GM12878 (cell line): ENCODE results near the gene GRK5. TPM values are rescaled to one million over a fixed set of nuclear protein-coding genes. Genes with fewer than 3 reads are reported as not detected.

Experiments
- ATAC-seq: fragments of 200-7000 bp; cut with Tn5 transposase; 3 replicates; pipeline ENCODE4 v1.9.1; 2020; ENCODE audit warnings: mild to moderate bottlenecking, moderate library complexity
- BruUV-seq: library from RNA; stranded (reverse); fragments of 400-500 nt; replicated peaks from 2 replicates; lab custom pipeline; 2021; lab: Mats Ljungman, UMichigan
- CTCF ChIA-PET: fragments of 300-600 bp; sonication (Branson Sonifier 250); formaldehyde crosslinking; extraction: SDS; loops from one replicate; lab custom pipeline; 2021; ENCODE audit warnings: inconsistent platforms; lab: Yijun Ruan, JAX
- POLR2A ChIA-PET: fragments of 350-600 bp; formaldehyde crosslinking; extraction: SDS; loops from one replicate; lab custom pipeline; 2021; ENCODE audit warnings: inconsistent platforms; lab: Charles Lee
- RAD21 ChIA-PET: fragments of 300-600 bp; sonication (Branson Sonifier 250); formaldehyde crosslinking; loops from one replicate; lab custom pipeline; 2023; ENCODE audit warnings: antibody characterized with exemption; ENCODE audit not compliant: unreplicated experiment; lab: Charles Lee
- SMC1A ChIA-PET: fragments of 300-600 bp; sonication (Branson Sonifier 250); formaldehyde crosslinking; loops from one replicate; lab custom pipeline; 2023; ENCODE audit not compliant: unreplicated experiment, uncharacterized antibody; lab: Charles Lee
- DNase-seq: peaks from one replicate; pipeline ENCODE4 v3.0.0-alpha.2; 2011; ENCODE audit warnings: low read depth, low spot score
- FAIRE-seq: peaks from 3 replicates; lab custom pipeline; 2011; peaks lifted over from hg19 to GRCh38; lab: Jason Lieb, UNC
- H2AFZ ChIP-seq: 2 replicates; pipeline ENCODE4 v1.6.0; 2011; ENCODE audit warnings: low read depth, low read length, control low read depth; ENCODE audit not compliant: control insufficient read depth
- H3K27ac ChIP-seq: 2 replicates; pipeline ENCODE4 v1.5.1; 2011; ENCODE audit warnings: control low read depth; ENCODE audit not compliant: control insufficient read depth, insufficient read depth
- H3K27me3 ChIP-seq, 2 experiments: replicated peaks in 1 of 2; 2 replicates each; pipeline versions ENCODE4 v1.6.0 to v1.6.1; 2011; ENCODE audit warnings: low read length in 1 of 2; ENCODE audit not compliant: control insufficient read depth in 2 of 2, insufficient read depth in 2 of 2
- H3K36me3 ChIP-seq, 2 experiments: 2 replicates each; pipeline ENCODE4 v1.5.1; 2011; ENCODE audit warnings: low read length in 1 of 2; ENCODE audit not compliant: control insufficient read depth in 2 of 2, insufficient read depth in 2 of 2
- H3K4me1 ChIP-seq: 2 replicates; pipeline ENCODE4 v1.6.1; 2011; ENCODE audit warnings: mild to moderate bottlenecking, low read length, moderate library complexity, mixed read lengths; ENCODE audit not compliant: control insufficient read depth, insufficient read depth
- H3K4me2 ChIP-seq: 2 replicates; pipeline ENCODE4 v1.6.0; 2011; ENCODE audit warnings: control low read depth; ENCODE audit not compliant: control insufficient read depth, insufficient read depth
- H3K4me3 ChIP-seq: fragments of 200-600 bp; sonication (generic); 2 replicates; pipeline ENCODE4 v1.5.1; 2016
- H3K79me2 ChIP-seq: 2 replicates; pipeline ENCODE4 v1.6.0; 2011; ENCODE audit warnings: low read length; ENCODE audit not compliant: control insufficient read depth, insufficient read depth
- H3K9ac ChIP-seq: 2 replicates; pipeline ENCODE4 v1.8.0; 2011; ENCODE audit warnings: low read length, control low read depth, mixed read lengths; ENCODE audit not compliant: control insufficient read depth, insufficient read depth
- H3K9me3 ChIP-seq: replicated peaks from 3 replicates; pipeline ENCODE4 v1.5.1; 2011; ENCODE audit warnings: mild to moderate bottlenecking, low read length; ENCODE audit not compliant: control insufficient read depth, insufficient read depth
- H4K20me1 ChIP-seq: 2 replicates; pipeline ENCODE4 v1.6.0; 2011; ENCODE audit not compliant: control insufficient read depth, insufficient read depth
- BACH1 ChIP-seq: fragments of 450-650 bp; IDR thresholded peaks from 2 replicates; pipeline ENCODE4 v1.6.1; 2017; ENCODE audit warnings: mild to moderate bottlenecking, borderline replicate concordance
- CBX3 ChIP-seq: fragments of 200-600 bp; sonication (generic); IDR thresholded peaks from 2 replicates; pipeline ENCODE4 v1.6.1; 2016; ENCODE audit warnings: low read depth, borderline replicate concordance
- HDAC2 ChIP-seq: fragments of 200-600 bp; sonication (generic); IDR thresholded peaks from 2 replicates; pipeline ENCODE4 v1.6.1; 2017
- IKZF2 ChIP-seq, 2 experiments: fragments of 450-650 bp; IDR thresholded peaks; 2 replicates each; pipeline ENCODE4 v1.6.1; 2017; ENCODE audit warnings: mild to moderate bottlenecking in 2 of 2, moderate library complexity in 2 of 2
- KLF5 ChIP-seq: fragments of 450-650 bp; IDR thresholded peaks from 2 replicates; pipeline ENCODE4 v1.6.1; 2014; ENCODE audit warnings: mild to moderate bottlenecking; ENCODE audit not compliant: partially characterized antibody
- MEF2B ChIP-seq: fragments of 450-650 bp; IDR thresholded peaks from 2 replicates; pipeline ENCODE4 v1.6.1; 2018; ENCODE audit warnings: mild to moderate bottlenecking, moderate library complexity; ENCODE audit not compliant: partially characterized antibody, poor library complexity, severe bottlenecking
- MTA3 ChIP-seq: IDR thresholded peaks from 2 replicates; pipeline ENCODE4 v1.6.1; 2012; ENCODE audit warnings: low read length, inconsistent platforms, borderline replicate concordance
- YBX1 ChIP-seq: fragments of 450-650 bp; IDR thresholded peaks from 2 replicates; pipeline ENCODE4 v1.6.1; 2016; ENCODE audit warnings: antibody characterized with exemption
- ZNF217 ChIP-seq: fragments of 450-650 bp; IDR thresholded peaks from 2 replicates; pipeline ENCODE4 v1.6.1; 2017; ENCODE audit warnings: antibody characterized with exemption, mild to moderate bottlenecking
- WGBS: methylation state at CpG from one replicate; pipeline ENCODE4 v1.1.6; 2016; ENCODE audit warnings: low lambda C conversion rate; ENCODE audit not compliant: insufficient replicate concordance, insufficient coverage; ENCODE audit errors: missing lambda C conversion rate; 5-methylcytosine and 5-hydroxymethylcytosine counted together
- in situ Hi-C: fragments of 300-500 bp; cut with MboI; formaldehyde crosslinking; loops from 9 replicates; pipeline ENCODE4 v1.14.3; 2018; ENCODE audit warnings: mixed read lengths
- intact Hi-C: fragments of 100-400 bp; cut with micrococcal nuclease; formaldehyde crosslinking; loops from one replicate; pipeline ENCODE4 v1.14.2; 2022; ENCODE audit not compliant: unreplicated experiment
- polyA plus RNA-seq, 11 experiments: library from polyadenylated mRNA; depleted of rRNA in 4 of 11; unstranded in 6 of 11; stranded (reverse) in 5 of 11; fragments of >200 nt; fragmentation: Nextera tagmentation in 4 of 11; fragmentation: Illumina TruSeq in 1 of 11; extraction: Ambion mirVana in 4 of 11; extraction: Trizol in 1 of 11; gene quantifications; 1 replicate in 1 of 11; 2 replicates in 10 of 11; pipeline versions ENCODE4 v1.2.1 to v1.2.3, GENCODE V29; 2011 to 2016; ENCODE audit warnings: inconsistent platforms in 2 of 11, missing spikeins in 2 of 11, low read depth in 1 of 11
- total RNA-seq, 4 experiments: library from RNA; depleted of rRNA in 3 of 4; stranded (reverse); fragments of >200 nt in 3 of 4; fragmentation: Illumina TruSeq in 1 of 4; extraction: Trizol in 1 of 4; gene quantifications; 2 replicates each; pipeline versions ENCODE4 v1.2.1 to v1.2.3, GENCODE V29; 2013 to 2021
- TF ChIP-seq, protein P1 (sequence below): IDR thresholded peaks from 2 replicates; pipeline ENCODE4 v1.6.1; 2011; ENCODE audit warnings: borderline replicate concordance, low read depth, mild to moderate bottlenecking, moderate library complexity, low read length; ENCODE audit not compliant: insufficient read depth, poor library complexity, severe bottlenecking
- TF ChIP-seq, protein P2 (sequence below): fragments of 150-350 bp; IDR thresholded peaks from 2 replicates; pipeline ENCODE4 v1.6.1; 2014; ENCODE audit warnings: mild to moderate bottlenecking, low read depth, low read length

The GRK5 gene
- total and polyA plus RNA-seq, 10 of the 15 experiments (the other 5 are each of a cell fraction or from before 2014, with no cell fraction given): 0.11 to 22.1 (median 10.0) TPM

DNA sequence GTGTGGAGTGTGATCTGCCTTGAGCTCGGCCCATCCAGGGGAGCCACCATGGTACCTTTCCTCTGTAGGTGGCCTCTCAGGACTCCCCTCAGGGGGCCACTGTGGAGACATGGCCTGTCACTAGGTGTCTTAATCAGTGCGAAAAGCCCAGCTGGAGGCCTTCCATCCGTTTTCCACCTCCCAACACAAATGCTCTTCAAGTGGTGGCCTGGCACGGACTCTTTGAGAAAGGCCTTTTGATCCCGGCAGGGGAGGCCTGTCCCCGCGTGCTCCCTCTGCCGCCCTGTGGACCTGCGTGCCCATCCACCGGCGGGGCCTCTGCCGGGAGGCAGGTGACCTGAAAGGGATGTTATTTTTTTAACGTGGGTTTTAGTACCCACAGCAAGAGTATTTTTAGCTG is 185.6 kb downstream of the GRK5 start (continued):
- TF ChIP-seq, protein P1, sequence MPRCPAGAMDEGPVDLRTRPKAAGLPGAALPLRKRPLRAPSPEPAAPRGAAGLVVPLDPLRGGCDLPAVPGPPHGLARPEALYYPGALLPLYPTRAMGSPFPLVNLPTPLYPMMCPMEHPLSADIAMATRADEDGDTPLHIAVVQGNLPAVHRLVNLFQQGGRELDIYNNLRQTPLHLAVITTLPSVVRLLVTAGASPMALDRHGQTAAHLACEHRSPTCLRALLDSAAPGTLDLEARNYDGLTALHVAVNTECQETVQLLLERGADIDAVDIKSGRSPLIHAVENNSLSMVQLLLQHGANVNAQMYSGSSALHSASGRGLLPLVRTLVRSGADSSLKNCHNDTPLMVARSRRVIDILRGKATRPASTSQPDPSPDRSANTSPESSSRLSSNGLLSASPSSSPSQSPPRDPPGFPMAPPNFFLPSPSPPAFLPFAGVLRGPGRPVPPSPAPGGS: no peak

DNA sequence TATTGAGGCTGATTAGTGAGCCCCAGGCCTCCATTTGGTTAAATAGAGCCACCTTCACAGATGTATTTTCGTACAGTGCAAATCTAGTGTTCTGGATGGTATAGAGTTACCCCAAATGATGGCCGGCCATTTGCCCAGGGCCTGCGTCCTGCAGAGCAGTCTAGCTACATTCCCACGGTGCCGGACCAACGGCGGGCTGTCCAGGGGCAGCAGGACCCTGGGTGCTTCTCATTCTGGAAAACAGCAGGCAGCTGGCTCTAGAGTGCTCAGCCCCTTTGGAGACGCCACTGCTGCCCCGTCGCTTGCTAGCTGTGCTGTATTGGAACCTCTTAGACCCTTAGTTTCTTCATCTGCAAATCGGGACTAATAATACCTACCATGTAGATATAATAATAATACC is 186.1 kb downstream of the GRK5 start:
- TF ChIP-seq IKZF2 (IDR thresholded peaks at IDR 0.05) (no peak), HDAC2 (no peak), CBX3 (no peak), KLF5 (no peak), ZNF217 (no peak), BACH1 (no peak), MEF2B (no peak), YBX1 (no peak), MTA3 (no peak)
- TF ChIP-seq, protein P2, sequence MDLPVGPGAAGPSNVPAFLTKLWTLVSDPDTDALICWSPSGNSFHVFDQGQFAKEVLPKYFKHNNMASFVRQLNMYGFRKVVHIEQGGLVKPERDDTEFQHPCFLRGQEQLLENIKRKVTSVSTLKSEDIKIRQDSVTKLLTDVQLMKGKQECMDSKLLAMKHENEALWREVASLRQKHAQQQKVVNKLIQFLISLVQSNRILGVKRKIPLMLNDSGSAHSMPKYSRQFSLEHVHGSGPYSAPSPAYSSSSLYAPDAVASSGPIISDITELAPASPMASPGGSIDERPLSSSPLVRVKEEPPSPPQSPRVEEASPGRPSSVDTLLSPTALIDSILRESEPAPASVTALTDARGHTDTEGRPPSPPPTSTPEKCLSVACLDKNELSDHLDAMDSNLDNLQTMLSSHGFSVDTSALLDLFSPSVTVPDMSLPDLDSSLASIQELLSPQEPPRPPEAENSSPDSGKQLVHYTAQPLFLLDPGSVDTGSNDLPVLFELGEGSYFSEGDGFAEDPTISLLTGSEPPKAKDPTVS: no peak
- Histone ChIP-seq H2AFZ (no peak overlapping the region), H3K4me2 (no peak overlapping the region), H3K9me3 (no peaks in the 10 kb centered on the region), H3K27ac (no peak overlapping the region), H3K4me3 (no peak overlapping the region), H3K4me1 (peaks cover 23% of the 10 kb centered on the region), H3K9ac (no peak overlapping the region), H3K27me3 (no peaks in the 10 kb centered on the region), H4K20me1 (no peaks in the 10 kb centered on the region), H3K79me2 (no peaks in the 10 kb centered on the region), H3K36me3 (peaks cover 4 to 5% of the 10 kb centered on the region in 2 experiments; a peak in 2 of 4 replicates)
- in situ Hi-C loops (no loop called here), intact Hi-C loops (no loop called here)
- FAIRE-seq (no peak), ATAC-seq (no peak), DNase-seq (no peak)
- ChIA-PET CTCF (no interaction called here), SMC1A (interaction anchor here (1.3 kb wide), 1 partner anchor 85 kb away, joined by 3 read pairs; no protein-coding TSS in a partner anchor), RAD21 (no interaction called here), POLR2A (interaction anchor here (0.5 kb wide), 1 partner anchor 284 kb away, joined by 3 read pairs; no protein-coding TSS in a partner anchor)
- no TSS peak for BruUV-seq
- WGBS: over 99% methylated on average over 11 of the region's 11 CpGs
